ENCODE results near the gene NFIA.

The NFIA gene

GRCh38 chr1:61481315-61481715, 399.0 kb downstream of the NFIA start:
- Histone ChIP-seq H3K27me3 (no peaks in the 10 kb centered on the region), H3K36me3 (no peaks in the 10 kb centered on the region), H3K4me3 (ENCODE audit: low read depth, low read length) (no peak overlapping the region), H3K9me3 (no peaks in the 10 kb centered on the region), H3K4me1 (peaks cover under 1% of the 10 kb centered on the region)
- DNase-seq: no peak
- no peak for TF ChIP-seq CTCF (IDR thresholded peaks at IDR 0.05; ENCODE audit: low read depth, low read length)

- Histone ChIP-seq H3K27me3 (no peaks in the 10 kb centered on the region), H3K4me1 (peaks cover 4% of the 10 kb centered on the region), H3K4me3 (ENCODE audit: low read depth, low read length) (no peak overlapping the region), H3K9me3 (no peaks in the 10 kb centered on the region), H3K36me3 (no peaks in the 10 kb centered on the region)
- no peak for TF ChIP-seq CTCF (IDR thresholded peaks at IDR 0.05; ENCODE audit: low read depth, low read length)
- no peak for DNase-seq
Observed at GRCh38 chr1:61482170-61482734, 399.9 kb downstream of the NFIA start.

GRCh38 chr1:61486783-61487536, 404.6 kb downstream of the NFIA start:
- Histone ChIP-seq H3K4me1 (peaks cover 4% of the 10 kb centered on the region), H3K4me3 (ENCODE audit: low read depth, low read length) (no peak overlapping the region), H3K27me3 (no peaks in the 10 kb centered on the region), H3K36me3 (no peaks in the 10 kb centered on the region), H3K9me3 (no peaks in the 10 kb centered on the region)
- DNase-seq: no peak
- no peak for TF ChIP-seq CTCF (IDR thresholded peaks at IDR 0.05; ENCODE audit: low read depth, low read length)

GRCh38 chr1:61487801-61488200, 405.4 kb downstream of the NFIA start:
- Histone ChIP-seq H3K36me3 (no peaks in the 10 kb centered on the region), H3K9me3 (no peaks in the 10 kb centered on the region), H3K4me3 (ENCODE audit: low read depth, low read length) (no peak overlapping the region), H3K4me1 (peaks cover 4% of the 10 kb centered on the region), H3K27me3 (no peaks in the 10 kb centered on the region)
- DNase-seq: no peak
- no peak for TF ChIP-seq CTCF (IDR thresholded peaks at IDR 0.05; ENCODE audit: low read depth, low read length)

GRCh38 chr1:61490924-61491323, 408.6 kb downstream of the NFIA start:
- H3K27me3 ChIP-seq: no peaks in the 10 kb centered on the region
- DNase-seq: no peak
- H3K4me1 ChIP-seq: peaks cover 4% of the 10 kb centered on the region
- H3K4me3 ChIP-seq (ENCODE audit: low read depth, low read length): no peak overlapping the region
- no peaks in the 10 kb centered on the region for H3K9me3 ChIP-seq
- H3K36me3 ChIP-seq: no peaks in the 10 kb centered on the region
- no peak for TF ChIP-seq CTCF (IDR thresholded peaks at IDR 0.05; ENCODE audit: low read depth, low read length)

- no peaks in the 10 kb centered on the region for H3K9me3 ChIP-seq
- H3K36me3 ChIP-seq: no peaks in the 10 kb centered on the region
- peaks cover 2% of the 10 kb centered on the region for H3K4me1 ChIP-seq
- TF ChIP-seq CTCF (IDR thresholded peaks at IDR 0.05; ENCODE audit: low read depth, low read length): no peak
- H3K27me3 ChIP-seq: no peaks in the 10 kb centered on the region
- H3K4me3 ChIP-seq (ENCODE audit: low read depth, low read length): no peak overlapping the region
- no peak for DNase-seq
Observed at GRCh38 chr1:61491497-61491896, 409.1 kb downstream of the NFIA start.
